Esophagus muscularis mucosa (tissue), 4 donors: ENCODE data around the gene CP. TPM values are rescaled to one million over a fixed set of nuclear protein-coding genes. Genes with fewer than 3 reads are reported as not detected.
A peak's percentile ranks its signal among the peaks of the same experiment; 100 is the strongest.

Experiments used
- DNase-seq: peaks from one replicate; pipeline ENCODE4 v3.0.0-alpha.2; 2017; ENCODE audit errors: extremely low spot score
- H3K27ac ChIP-seq, 4 donors: fragments of 200-600 bp; sonication (generic); replicated peaks in 1 of 4; 1 replicate in 3 of 4; 2 replicates in 1 of 4; pipeline ENCODE4 v1.5.1; 2016 to 2019; ENCODE audit warnings: mild to moderate bottlenecking in 1 of 4
- H3K27me3 ChIP-seq, 4 donors: fragments of 200-600 bp; sonication (generic); one replicate each; pipeline versions ENCODE4 v1.5.1 to v1.6.0; 2016 to 2019
- H3K36me3 ChIP-seq, 4 donors: fragments of 200-600 bp; sonication (generic); one replicate each; pipeline ENCODE4 v1.5.1; 2016 to 2019
- H3K4me1 ChIP-seq, 4 donors: fragments of 200-600 bp; sonication (generic); one replicate each; pipeline ENCODE4 v1.5.1; 2016 to 2019
- H3K4me3 ChIP-seq, 4 donors: fragments of 200-600 bp; sonication (generic); 1 replicate in 2 of 4; 2 replicates in 2 of 4; pipeline ENCODE4 v1.5.1; 2016 to 2019; ENCODE audit warnings: mild to moderate bottlenecking in 4 of 4, moderate library complexity in 1 of 4
- H3K9me3 ChIP-seq, 4 donors: fragments of 200-600 bp; sonication (generic); 1 replicate in 3 of 4; 2 replicates in 1 of 4; pipeline ENCODE4 v1.5.1; 2016 to 2019
- EP300 ChIP-seq: sonication (generic); formaldehyde crosslinking; IDR thresholded peaks from one replicate; pipeline ENCODE4 v1.6.1; 2017; ENCODE audit warnings: antibody characterized with exemption
- POLR2A ChIP-seq: fragments of 450-650 bp; IDR thresholded peaks from one replicate; pipeline ENCODE4 v1.6.1; 2017; ENCODE audit warnings: antibody characterized with exemption, moderate library complexity, mild to moderate bottlenecking, low read depth
- POLR2AphosphoS5 ChIP-seq, 2 donors: sonication (generic); formaldehyde crosslinking; IDR thresholded peaks; one replicate each; pipeline ENCODE4 v1.6.1; 2017; ENCODE audit warnings: antibody characterized with exemption in 2 of 2
- WGBS: methylation state at CpG from one replicate; pipeline ENCODE4 v1.1.5; 2018; 5-methylcytosine and 5-hydroxymethylcytosine counted together
- intact Hi-C: fragments of 100-400 bp; cut with DNase I; formaldehyde crosslinking; loops from one replicate; pipeline ENCODE4 v1.15.1; 2023
- total RNA-seq, 4 donors: library from RNA; depleted of rRNA; stranded (reverse); fragments of >200 nt; gene quantifications; one replicate each; pipeline versions ENCODE4 v1.1.0 to v1.2.1, GENCODE V29; 2016
- TF ChIP-seq, protein P1 (sequence below), 3 experiments: fragments of 200-600 bp in 2 of 3; fragments of 450-650 bp in 1 of 3; sonication (generic) in 2 of 3; IDR thresholded peaks; one replicate each; pipeline ENCODE4 v1.5.1; 2017 to 2019; ENCODE audit warnings: antibody characterized with exemption in 3 of 3, mild to moderate bottlenecking in 2 of 3, moderate library complexity in 1 of 3

The CP gene
- total RNA-seq, 4 donors from 2014 or later, result 5.6 to 8.1 (median 6.0) TPM

DNA sequence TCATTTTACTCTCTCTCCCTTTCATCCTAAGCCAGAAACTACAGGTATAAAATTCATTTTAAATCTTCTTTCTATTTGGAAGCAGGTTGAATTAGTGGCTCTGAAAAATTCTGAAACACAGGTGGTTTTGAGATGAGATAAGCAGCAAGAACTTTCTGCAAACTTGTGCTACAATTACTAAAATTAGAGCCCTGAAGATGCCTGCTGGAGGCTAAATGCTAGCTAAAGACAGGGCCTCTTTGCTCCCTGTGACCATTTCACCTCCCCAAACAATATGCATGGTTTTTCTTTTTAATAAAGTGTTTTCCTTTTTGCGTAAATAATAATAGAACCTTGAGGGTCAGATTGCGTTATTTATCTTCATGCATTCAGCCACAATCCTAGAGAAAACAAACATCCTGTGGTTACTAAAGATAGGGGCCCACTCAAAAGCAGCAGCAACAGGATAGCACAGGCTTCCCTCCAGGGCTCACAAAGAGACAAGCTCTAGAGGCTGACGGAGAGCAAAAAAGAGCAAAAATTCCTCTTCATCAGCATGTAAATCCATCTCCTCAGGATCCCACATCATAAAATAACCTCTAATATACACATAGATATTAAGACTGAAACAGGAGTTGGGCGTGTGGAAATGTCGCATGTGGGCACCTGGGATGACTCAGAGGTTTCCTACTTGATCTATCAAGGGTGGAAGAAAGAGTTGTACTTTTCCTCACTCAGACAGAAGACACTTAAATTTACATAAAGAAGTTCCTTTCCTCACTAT is 26.5 kb upstream of the CP start:
- DNase-seq, result no peak
- Histone ChIP-seq H3K4me1 (peaks cover 9 to 32% (median 29%) of the 10 kb centered on the region in 4 donors), H3K27me3 (no peaks in the 10 kb centered on the region), H3K36me3 (no peaks in the 10 kb centered on the region), H3K9me3 (no peaks in the 10 kb centered on the region), H3K4me3 (no peak overlapping the region), H3K27ac (no peak overlapping the region)
- 84% methylated on average over 5 of the region's 5 CpGs for WGBS
- intact Hi-C loops, result no loop called here
- TF ChIP-seq, protein P1, sequence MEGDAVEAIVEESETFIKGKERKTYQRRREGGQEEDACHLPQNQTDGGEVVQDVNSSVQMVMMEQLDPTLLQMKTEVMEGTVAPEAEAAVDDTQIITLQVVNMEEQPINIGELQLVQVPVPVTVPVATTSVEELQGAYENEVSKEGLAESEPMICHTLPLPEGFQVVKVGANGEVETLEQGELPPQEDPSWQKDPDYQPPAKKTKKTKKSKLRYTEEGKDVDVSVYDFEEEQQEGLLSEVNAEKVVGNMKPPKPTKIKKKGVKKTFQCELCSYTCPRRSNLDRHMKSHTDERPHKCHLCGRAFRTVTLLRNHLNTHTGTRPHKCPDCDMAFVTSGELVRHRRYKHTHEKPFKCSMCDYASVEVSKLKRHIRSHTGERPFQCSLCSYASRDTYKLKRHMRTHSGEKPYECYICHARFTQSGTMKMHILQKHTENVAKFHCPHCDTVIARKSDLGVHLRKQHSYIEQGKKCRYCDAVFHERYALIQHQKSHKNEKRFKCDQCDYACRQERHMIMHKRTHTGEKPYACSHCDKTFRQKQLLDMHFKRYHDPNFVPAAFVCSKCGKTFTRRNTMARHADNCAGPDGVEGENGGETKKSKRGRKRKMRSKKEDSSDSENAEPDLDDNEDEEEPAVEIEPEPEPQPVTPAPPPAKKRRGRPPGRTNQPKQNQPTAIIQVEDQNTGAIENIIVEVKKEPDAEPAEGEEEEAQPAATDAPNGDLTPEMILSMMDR (IDR thresholded peaks at IDR 0.05), result no peak
- TF ChIP-seq POLR2AphosphoS5 (IDR thresholded peaks at IDR 0.05), result no peak
- TF ChIP-seq EP300, result no peak
- no peak for TF ChIP-seq POLR2A

DNA sequence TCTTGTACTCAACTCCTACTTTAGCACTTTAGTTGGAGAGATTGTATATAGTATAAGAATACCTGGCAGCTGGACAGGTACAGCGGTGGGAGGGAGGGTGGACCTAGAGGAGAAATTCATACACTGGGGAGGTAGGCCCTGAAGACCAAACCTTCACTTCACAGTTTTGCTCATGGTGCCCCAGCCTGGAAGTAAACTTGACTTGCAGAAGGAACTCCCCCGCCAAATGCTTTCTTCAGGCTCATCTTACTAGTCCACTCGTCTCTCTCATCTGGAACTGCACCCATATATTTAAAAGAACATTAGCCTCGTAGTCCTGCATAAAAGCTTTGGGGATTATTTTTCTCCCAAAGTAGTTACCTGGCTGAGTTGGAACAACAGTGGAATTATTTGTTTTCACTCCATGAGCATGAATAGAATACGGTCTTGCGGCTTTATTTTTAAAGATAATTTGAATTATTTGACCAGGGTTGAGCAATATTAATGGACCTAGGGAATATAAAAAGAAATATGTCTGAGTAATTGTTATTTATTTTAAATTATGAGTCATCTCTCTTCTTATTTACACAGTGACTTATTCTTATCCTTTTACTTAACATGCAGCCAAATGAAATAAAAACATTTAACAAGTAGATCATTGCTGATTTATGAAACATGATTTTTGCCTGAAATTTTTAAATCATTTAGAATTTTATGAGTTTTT is 25.5 kb upstream of the CP start:
- Histone ChIP-seq H3K27ac (peak overlapping the region in 3 of 4 donors; percentile 5 to 46 (median 40)), H3K4me1 (peaks cover 9 to 32% (median 29%) of the 10 kb centered on the region in 4 donors), H3K27me3 (no peaks in the 10 kb centered on the region), H3K4me3 (no peak overlapping the region), H3K9me3 (no peaks in the 10 kb centered on the region), H3K36me3 (no peaks in the 10 kb centered on the region)
- TF ChIP-seq POLR2AphosphoS5 (IDR thresholded peaks at IDR 0.05) (no peak), EP300 (no peak), POLR2A (no peak)
- TF ChIP-seq, protein P1 (IDR thresholded peaks at IDR 0.05), result no peak
- 62% methylated on average over 6 of the region's 6 CpGs for WGBS
- intact Hi-C loops, result no loop called here
- DNase-seq, result no peak

DNA sequence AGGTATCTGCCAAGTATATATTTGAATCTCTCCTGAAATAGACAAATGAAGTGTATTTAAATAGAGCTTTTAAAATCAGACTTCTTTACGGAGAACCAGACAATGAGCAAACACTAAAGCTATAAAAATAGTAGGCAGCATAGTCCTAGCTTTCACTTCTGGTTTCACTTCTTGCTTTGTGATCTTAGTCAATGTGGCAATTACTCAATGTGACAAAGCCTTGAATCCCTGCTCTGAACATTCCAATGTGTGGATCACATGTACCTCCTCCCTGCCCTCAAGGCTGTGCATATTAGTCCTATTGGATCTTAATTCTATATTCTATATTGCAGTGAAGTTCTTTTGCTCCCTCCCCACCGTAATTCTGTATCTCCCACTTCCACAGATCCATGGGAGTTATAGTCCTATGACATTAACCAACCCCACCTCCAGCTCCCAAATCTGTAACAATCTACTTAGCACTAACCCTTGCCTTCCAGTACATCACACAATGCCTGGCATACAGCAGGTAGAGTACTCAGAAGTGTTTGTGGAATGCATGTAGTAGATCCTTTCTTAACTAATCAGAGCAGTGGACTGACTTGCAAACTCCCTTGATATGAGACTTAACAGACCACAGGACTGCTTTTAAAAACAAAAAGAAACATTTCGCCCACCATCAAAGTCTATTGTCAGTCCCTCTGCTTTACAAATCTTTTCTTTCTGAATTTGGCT is 24.3 kb upstream of the CP start:
- Histone ChIP-seq H3K36me3 (no peaks in the 10 kb centered on the region), H3K4me1 (peaks cover 9 to 32% (median 29%) of the 10 kb centered on the region in 4 donors), H3K4me3 (peak overlapping the region in 2 of 4 donors; percentile 10 to 31), H3K27me3 (no peaks in the 10 kb centered on the region), H3K9me3 (no peaks in the 10 kb centered on the region), H3K27ac (peak overlapping the region in 2 of 4 donors; percentile 10 to 40)
- no peak for TF ChIP-seq POLR2AphosphoS5 (IDR thresholded peaks at IDR 0.05)
- TF ChIP-seq EP300, result no peak
- TF ChIP-seq, protein P1 (IDR thresholded peaks at IDR 0.05), result no peak
- no peak for TF ChIP-seq POLR2A
- no peak for DNase-seq
- 67% methylated on average over 3 of the region's 3 CpGs for WGBS
- intact Hi-C loops, result no loop called here

DNA sequence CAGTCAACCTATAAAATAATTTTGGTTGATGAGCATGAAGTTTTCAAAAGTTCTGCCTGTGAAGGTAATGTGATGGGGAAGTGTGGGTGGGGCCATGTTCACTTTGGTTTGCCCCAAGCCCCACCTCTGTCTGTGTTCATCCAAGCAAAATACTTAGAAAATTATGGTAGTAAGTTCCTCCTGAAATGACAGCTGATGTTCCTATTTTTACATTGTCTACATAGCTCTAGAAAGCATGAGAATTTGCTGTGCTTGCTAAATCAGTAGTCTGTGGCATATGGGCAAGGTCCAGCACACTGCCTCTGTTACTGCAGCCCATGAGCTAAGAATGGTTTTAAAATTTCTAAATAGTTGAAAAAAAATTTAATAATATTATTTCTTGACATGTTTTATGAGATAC is 21.9 kb upstream of the CP start:
- intact Hi-C loops, result no loop called here
- no peaks in the 10 kb centered on the region for H3K36me3 ChIP-seq
- no peaks in the 10 kb centered on the region for H3K27me3 ChIP-seq
- no peaks in the 10 kb centered on the region for H3K9me3 ChIP-seq
- no peak for DNase-seq
- TF ChIP-seq POLR2A (no peak), POLR2AphosphoS5 (IDR thresholded peaks at IDR 0.05) (no peak), EP300 (no peak)
- TF ChIP-seq, protein P1 (IDR thresholded peaks at IDR 0.05), result no peak
- H3K4me1 ChIP-seq, result peaks cover 9 to 32% (median 29%) of the 10 kb centered on the region in 4 donors
- no peak overlapping the region for H3K27ac ChIP-seq
- no peak overlapping the region for H3K4me3 ChIP-seq
